GM13977 (cell line): Measurements from ENCODE around the gene MXD1.

Experiments used
- DNase-seq: peaks from one replicate; pipeline ENCODE4 v3.0.0; 2012; ENCODE audit warnings: low spot score
- CTCF ChIP-seq: IDR thresholded peaks from 2 replicates; pipeline ENCODE4 v1.5.1; 2012; ENCODE audit warnings: mild to moderate bottlenecking, control low read depth; ENCODE audit not compliant: insufficient read depth; ENCODE audit errors: extremely low read depth, missing control alignments
- in situ Hi-C: fragments of 300-500 bp; cut with MboI; formaldehyde crosslinking; loops from one replicate; pipeline ENCODE4 v1.12.0; 2022; ENCODE audit warnings: low sequenced_read_pairs, low pct_unique_long_range_greater_than_20kb, mixed read lengths, inconsistent platforms; ENCODE audit not compliant: unreplicated experiment

Gene MXD1

GRCh38 chr2:69959425-69959824 is 44.5 kb downstream of the MXD1 start:
- in situ Hi-C loops: no loop called here
- DNase-seq: no peak
- TF ChIP-seq CTCF: no peak

- in situ Hi-C loops: no loop called here
- no peak for TF ChIP-seq CTCF
- no peak for DNase-seq
These were observed 45.9 kb downstream of the MXD1 start for GRCh38 chr2:69960821-69961220.

- in situ Hi-C loops: no loop called here
- no peak for TF ChIP-seq CTCF
- no peak for DNase-seq
These were observed 46.6 kb downstream of the MXD1 start, which contains the start of gene ASPRV1 for GRCh38 chr2:69961496-69961895. Gene ASPRV1, minus strand, starts transcription at chr2:69961631. Its CDS starts 195 bp downstream, at chr2:69961436.

GRCh38 chr2:69962986-69963730 is 48.2 kb downstream of the MXD1 start:
- TF ChIP-seq CTCF: no peak
- no peak for DNase-seq
- in situ Hi-C loops: no loop called here

GRCh38 chr2:69964353-69964841 is 49.5 kb downstream of the MXD1 start:
- no peak for TF ChIP-seq CTCF
- in situ Hi-C loops: no loop called here
- DNase-seq: no peak

- in situ Hi-C loops: no loop called here
- no peak for TF ChIP-seq CTCF
- DNase-seq: no peak
These were observed 51.0 kb downstream of the MXD1 start for GRCh38 chr2:69965756-69966445.
